Activated CD8-positive, alpha-beta memory T cell treated with anti-CD3 and anti-CD28 coated beads for 24 hours (primary cell): ENCODE results near the gene SLC35F2.
"Not testable (repeated sequence)": the region's sequence is repeated elsewhere in the genome, so short reads cannot be mapped to it uniquely, and the experiment has no call there.

Experiments
- DNase-seq: peaks from one replicate; pipeline ENCODE4 v3.0.0-alpha.2; 2020

Gene SLC35F2

GRCh38 chr11:107783121-107783520 is 75.5 kb downstream of the SLC35F2 start:
- no peak for DNase-seq

DNA sequence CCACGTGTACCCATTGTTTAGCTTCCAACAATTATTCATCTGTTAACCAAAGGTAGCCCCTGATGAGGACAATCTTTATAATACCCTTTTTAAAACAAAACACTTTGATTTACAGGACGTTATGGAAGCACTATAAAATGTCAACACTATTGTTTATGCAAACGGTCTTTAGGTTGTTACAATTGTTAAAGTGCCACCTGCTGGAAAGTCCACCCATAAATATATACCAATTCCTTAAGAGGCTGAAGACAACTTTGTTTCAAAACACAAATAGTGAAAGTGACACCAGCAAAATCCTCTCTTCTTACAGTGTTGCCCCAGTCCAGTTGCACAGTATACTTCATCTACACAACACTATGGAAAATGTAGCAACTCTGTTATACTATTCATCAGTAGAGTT is 77.8 kb downstream of the SLC35F2 start:
- no peak for DNase-seq

- no peak for DNase-seq
These were observed 78.5 kb downstream of the SLC35F2 start for GRCh38 chr11:107780136-107780535.

DNA sequence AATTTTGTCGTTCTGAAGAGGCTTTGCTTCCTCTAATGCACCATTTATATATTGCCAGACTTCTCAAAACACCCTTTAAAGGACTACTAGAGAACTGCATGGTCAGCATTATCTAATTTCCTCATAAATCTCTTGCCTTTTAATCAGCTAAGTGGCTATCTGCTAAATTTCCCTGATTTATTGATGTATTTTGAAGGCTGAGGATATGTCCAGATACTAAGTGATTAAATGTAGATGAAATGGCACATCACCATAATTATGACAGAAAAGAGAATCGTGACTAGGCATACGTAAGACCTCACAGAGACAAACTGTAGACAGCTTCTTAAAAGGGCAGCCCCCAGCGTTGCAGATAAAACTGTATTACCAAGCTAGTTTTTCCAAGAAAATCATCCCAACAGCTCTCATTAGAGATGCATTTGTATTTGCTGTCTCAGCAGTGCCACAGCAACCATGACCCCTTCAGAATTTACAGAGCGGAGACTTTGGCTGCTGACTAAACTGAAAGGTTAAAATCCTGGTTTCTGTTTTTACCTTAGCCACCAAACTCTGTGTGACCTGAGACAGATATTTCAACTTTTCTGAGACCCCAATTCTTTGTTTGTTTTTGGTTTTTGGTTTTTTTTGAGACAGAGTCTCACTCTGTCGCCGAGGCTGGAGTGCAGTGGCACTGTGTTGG is 79.6 kb downstream of the SLC35F2 start:
- no peak for DNase-seq

GRCh38 chr11:107777110-107777509 is 81.5 kb downstream of the SLC35F2 start:
- DNase-seq: no peak

DNA sequence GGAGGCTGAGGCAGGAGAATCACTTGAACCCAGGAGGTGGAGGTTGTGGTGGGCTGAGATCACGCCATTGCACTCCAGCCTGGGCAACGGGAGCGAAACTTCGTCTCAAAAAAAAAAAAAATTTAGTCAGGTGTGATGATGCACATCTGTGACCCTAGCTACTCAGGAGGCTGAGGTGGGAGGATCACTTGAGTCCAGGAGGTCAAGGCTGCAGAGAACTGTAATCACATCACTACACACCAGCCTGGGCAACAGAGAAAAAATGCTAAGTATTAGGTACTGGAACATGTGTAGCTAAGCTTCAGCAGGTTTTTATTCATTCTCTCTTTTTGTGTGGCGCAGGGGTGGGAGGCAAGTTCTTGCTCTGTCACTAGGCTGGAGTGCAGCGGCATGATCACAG is 82.5 kb downstream of the SLC35F2 start:
- no peak for DNase-seq

- DNase-seq: no peak
These were observed 88.0 kb downstream of the SLC35F2 start for GRCh38 chr11:107770551-107770951.

- DNase-seq: no peak
These were observed 89.4 kb downstream of the SLC35F2 start for GRCh38 chr11:107769189-107769588.

DNA sequence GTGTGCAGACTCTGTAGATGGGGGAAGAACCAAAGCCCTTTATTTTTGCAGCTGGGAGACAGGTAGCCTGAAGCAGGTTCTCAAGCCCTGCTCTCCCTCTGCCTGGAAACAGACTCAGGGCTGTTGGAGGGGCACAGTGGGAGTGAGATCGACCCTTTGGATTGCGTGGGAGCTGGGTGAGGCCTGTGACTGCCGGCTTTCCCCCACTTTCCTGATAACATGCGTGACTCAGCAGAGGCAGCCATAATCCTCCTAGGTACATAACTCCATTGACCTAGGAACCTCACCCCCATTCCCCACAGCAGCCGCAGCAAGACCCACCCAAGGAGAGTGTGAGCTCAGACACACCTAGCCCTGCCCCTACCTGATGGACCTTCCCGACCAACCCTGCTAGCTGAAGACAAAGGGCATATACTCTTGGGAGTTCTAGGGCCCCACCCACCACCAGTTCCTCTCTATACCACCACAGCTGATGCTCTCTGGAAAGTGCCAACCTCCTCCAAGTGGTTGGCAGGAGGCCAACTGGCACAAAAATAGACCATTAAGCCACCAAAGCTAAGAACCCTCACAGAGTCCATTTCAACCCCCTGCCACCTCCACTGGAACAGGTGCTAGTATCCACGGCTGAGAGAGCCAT is 99.8 kb downstream of the SLC35F2 start:
- DNase-seq: not testable (repeated sequence)

- no peak for DNase-seq
These were observed 100.9 kb downstream of the SLC35F2 start for GRCh38 chr11:107757661-107758060.

- DNase-seq: no peak
These were observed 102.0 kb downstream of the SLC35F2 start for GRCh38 chr11:107756553-107756952.

DNA sequence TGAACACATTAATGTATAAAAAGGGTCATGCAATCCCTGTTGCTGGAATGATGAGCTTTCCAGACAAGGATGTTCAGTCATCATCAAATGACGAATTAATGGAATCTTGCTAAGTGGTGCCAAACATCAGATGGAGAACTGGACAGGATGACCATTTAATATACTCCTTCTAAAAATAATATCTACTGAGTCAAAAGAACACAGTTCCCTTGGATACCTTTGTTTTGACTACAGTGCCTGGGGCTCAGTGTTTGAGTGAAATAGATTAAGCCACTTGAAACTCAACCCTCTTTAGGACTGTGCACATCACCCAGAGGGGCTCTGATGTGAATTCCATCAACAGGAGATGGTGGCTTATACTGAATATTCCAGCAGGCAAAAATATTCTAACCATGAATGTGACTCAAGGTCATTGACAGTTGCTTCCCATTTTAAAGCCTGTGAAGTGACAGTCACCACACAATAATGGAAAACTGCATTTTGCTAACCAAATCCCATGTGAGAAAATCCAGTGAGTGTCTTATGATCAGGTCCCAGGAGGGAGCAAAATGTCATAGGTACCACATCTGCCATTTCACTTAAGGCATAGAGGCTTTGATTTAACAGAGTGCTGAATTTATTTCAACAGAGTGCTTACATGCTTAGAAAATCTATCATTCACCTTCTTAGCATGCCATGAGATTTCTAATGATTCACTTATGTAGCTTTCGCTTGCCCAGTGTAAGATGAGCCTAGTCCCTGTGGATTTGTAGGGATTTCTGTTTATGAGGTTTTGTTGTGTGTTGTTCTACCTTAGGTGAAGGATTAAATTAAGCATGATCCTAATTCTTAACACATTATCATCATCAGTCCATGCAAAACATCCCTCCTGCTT is 105.4 kb downstream of the SLC35F2 start:
- no peak for DNase-seq

DNA sequence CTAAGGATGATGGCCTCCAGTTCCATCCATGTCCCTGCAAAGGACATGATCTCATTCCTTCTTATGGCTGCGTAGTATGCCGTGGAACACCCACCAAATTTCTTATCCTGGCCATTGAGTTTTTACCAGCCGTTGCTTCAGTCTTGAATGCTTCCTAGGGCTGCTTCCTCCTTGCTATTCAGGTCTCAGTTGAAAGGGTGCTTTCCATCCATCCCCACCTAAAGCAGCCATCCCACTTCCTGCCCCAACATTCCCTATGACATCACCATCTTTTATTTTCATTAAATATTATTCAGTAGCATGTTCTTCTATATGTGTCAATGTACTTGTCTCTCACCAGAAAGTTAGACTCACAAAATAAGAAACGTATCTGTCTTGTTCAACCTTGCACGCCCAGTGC is 106.1 kb downstream of the SLC35F2 start:
- DNase-seq: no peak

DNA sequence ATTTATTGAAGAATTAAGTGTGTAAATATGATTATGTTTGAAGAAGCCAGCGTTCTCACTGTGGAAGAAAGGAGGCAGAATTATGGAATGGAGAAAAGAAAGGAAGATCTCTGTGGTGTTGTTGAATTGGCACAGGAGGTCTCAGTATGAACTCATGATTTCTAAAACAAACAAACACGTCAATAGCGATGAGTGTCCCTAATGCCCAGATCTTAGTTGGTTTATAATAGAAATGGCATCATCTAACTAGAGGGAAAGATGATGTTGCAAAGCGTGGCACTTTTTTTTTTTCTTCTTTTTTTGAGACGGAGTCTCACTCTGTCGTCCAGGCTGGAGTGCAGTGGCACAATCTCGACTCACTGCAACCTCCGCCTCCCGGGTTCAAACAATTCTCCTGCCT is 107.5 kb downstream of the SLC35F2 start:
- no peak for DNase-seq

DNA sequence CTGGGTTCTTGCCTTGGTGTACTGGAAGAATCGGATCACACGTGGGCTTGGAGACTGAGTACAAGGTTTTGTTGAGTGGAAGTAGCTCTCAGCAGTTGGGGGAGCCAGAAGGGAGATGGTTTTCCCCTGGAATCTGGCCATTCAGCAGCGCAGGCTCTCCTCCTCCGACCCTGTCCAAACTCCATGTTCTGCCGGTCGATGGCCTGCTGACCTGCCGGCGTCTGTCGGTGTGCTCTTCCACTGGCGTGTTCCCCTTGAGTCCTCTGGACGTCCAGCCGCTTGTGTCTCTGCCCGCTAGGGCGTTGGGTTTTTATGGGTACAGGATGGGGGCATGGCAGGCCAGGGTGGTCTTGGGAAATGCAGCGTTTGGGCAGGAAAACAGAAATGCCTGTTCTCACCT is 108.3 kb downstream of the SLC35F2 start:
- no peak for DNase-seq

GRCh38 chr11:107747622-107748021 is 111.0 kb downstream of the SLC35F2 start:
- no peak for DNase-seq

GRCh38 chr11:107744736-107745135 is 113.9 kb downstream of the SLC35F2 start:
- no peak for DNase-seq

DNA sequence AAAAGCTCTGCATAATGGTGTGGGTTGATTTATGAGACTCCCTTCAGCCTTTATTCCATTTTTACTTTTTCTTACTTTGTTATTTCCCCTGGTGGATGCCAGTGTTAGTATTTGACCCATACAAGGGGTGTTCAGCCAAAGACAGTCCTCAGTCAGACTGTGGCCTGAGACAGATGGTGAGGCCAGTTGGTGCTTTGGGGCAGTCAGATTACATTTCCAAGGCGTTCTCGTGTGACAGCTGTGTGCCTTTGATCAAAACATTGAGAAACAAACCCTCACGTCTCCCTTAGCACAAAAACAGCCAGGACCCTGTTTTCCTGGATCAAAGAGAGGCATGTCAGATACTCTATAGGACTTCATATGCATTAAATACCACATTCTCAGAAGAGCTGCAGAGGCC is 115.4 kb downstream of the SLC35F2 start:
- no peak for DNase-seq

GRCh38 chr11:107741044-107741823 is 117.4 kb downstream of the SLC35F2 start:
- DNase-seq: no peak
